Kidney (tissue), 14 donors: ENCODE measurements around the gene TOP3A. TPM values are rescaled to one million over a fixed set of nuclear protein-coding genes. Genes with fewer than 3 reads are reported as not detected.

Experiments
- DNase-seq, 5 donors: peaks; one replicate each; pipeline ENCODE4 v3.0.0-alpha.2; 2013 to 2020
- FAIRE-seq: peaks from 2 replicates; lab custom pipeline; 2012; peaks lifted over from hg19 to GRCh38; lab: Jason Lieb, UNC
- H3K27ac ChIP-seq, 2 donors: one replicate each; pipeline ENCODE4 v1.7.0; 2013; ENCODE audit warnings: low read depth in 2 of 2, low read length in 2 of 2, inconsistent platforms in 1 of 2
- H3K27me3 ChIP-seq: one replicate; pipeline ENCODE4 v1.7.1; 2013; ENCODE audit warnings: low read length, inconsistent platforms; ENCODE audit not compliant: control insufficient read depth, insufficient read depth
- H3K36me3 ChIP-seq, 3 donors: one replicate each; pipeline versions ENCODE4 v1.7.0 to v1.7.1; 2013; ENCODE audit warnings: low read length in 3 of 3, control low read depth in 1 of 3, inconsistent platforms in 1 of 3; ENCODE audit not compliant: insufficient read depth in 3 of 3, control insufficient read depth in 2 of 3
- H3K4me1 ChIP-seq, 3 donors: one replicate each; pipeline versions ENCODE4 v1.7.0 to v1.7.1; 2013; ENCODE audit warnings: low read length in 3 of 3, inconsistent platforms in 1 of 3, low read depth in 1 of 3; ENCODE audit not compliant: control insufficient read depth in 2 of 3, insufficient read depth in 2 of 3
- H3K4me3 ChIP-seq, 3 donors: one replicate each; pipeline versions ENCODE4 v1.7.0 to v1.8.1; 2013; ENCODE audit warnings: low read length in 3 of 3, control low read depth in 1 of 3, inconsistent platforms in 1 of 3
- H3K9ac ChIP-seq, 3 donors: one replicate each; pipeline versions ENCODE4 v1.7.0 to v1.7.1; 2013; ENCODE audit warnings: low read length in 3 of 3, control low read depth in 1 of 3, inconsistent platforms in 1 of 3
- H3K9me3 ChIP-seq, 3 donors: one replicate each; pipeline versions ENCODE4 v1.7.0 to v1.7.1; 2013; ENCODE audit warnings: low read length in 3 of 3, control low read depth in 1 of 3, inconsistent platforms in 1 of 3; ENCODE audit not compliant: control insufficient read depth in 2 of 3, insufficient read depth in 1 of 3
- intact Hi-C: fragments of 100-400 bp; cut with DNase I; formaldehyde crosslinking; loops from one replicate; pipeline ENCODE4 v1.11.1; 2022
- polyA plus RNA-seq: library from polyadenylated mRNA; stranded (reverse); fragments of 350-450 nt; fragmentation: Illumina TruSeq; extraction: RNeasy Lipid Tissue Mini Kit (QIAGEN cat#74804); gene quantifications from one replicate; pipeline ENCODE4 v1.2.3, GENCODE V29; 2014; ENCODE audit warnings: low read depth, low replicate concordance; ENCODE audit not compliant: insufficient read depth
- total RNA-seq: library from RNA; stranded (reverse); fragmentation: NEBNext Ultra II Directional; extraction: Animal tissue kit (Norgen Biotek cat#: 25700); gene quantifications from one replicate; pipeline ENCODE4 v1.2.1, GENCODE V29; 2021
- TF ChIP-seq, protein P1 (sequence below): IDR thresholded peaks from 3 replicates; pipeline ENCODE4 v1.5.1; 2012; ENCODE audit warnings: mild to moderate bottlenecking, moderate library complexity, borderline replicate concordance; ENCODE audit not compliant: insufficient read depth; ENCODE audit errors: extremely low read depth
- donor health status: control.
- donor health status: control.
- donor health status: control.
- donor health status: control.
- donor health status: control.
- donor health status: DM: yes; HTN: yes; CAD: no.
- donor health status: Normal renal cell carcinoma (clear cell type).

TOP3A gene
- total and polyA plus RNA-seq, 2 donors from 2014 or later, result 7.9 to 30.3 TPM

DNA sequence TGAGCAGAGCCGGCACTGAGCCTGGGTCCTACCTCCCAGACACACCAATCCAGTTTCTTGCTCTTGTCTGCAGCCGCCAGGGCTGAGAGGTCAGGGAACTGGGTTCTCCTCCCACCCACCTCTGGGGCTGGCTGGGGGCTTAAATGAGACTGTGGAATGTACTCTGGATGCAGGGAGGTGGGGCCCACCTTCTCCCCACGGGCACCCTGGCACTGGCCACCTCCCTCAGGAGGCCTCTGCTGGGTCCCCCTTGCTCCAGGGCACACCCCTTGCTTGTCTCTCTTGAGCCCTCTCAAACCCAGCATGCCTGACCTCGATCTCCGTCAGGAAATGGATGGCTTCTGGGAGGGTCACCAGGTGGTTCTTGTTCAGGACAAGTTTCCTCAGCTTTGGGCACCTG is 62.6 kb downstream of the TOP3A start:
- DNase-seq (no peak), FAIRE-seq (no peak)
- TF ChIP-seq, protein P1, sequence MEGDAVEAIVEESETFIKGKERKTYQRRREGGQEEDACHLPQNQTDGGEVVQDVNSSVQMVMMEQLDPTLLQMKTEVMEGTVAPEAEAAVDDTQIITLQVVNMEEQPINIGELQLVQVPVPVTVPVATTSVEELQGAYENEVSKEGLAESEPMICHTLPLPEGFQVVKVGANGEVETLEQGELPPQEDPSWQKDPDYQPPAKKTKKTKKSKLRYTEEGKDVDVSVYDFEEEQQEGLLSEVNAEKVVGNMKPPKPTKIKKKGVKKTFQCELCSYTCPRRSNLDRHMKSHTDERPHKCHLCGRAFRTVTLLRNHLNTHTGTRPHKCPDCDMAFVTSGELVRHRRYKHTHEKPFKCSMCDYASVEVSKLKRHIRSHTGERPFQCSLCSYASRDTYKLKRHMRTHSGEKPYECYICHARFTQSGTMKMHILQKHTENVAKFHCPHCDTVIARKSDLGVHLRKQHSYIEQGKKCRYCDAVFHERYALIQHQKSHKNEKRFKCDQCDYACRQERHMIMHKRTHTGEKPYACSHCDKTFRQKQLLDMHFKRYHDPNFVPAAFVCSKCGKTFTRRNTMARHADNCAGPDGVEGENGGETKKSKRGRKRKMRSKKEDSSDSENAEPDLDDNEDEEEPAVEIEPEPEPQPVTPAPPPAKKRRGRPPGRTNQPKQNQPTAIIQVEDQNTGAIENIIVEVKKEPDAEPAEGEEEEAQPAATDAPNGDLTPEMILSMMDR, result no peak
- Histone ChIP-seq H3K27ac (no peak overlapping the region), H3K36me3 (peaks cover 3 to 66% (median 22%) of the 10 kb centered on the region in 3 donors), H3K9ac (no peak overlapping the region), H3K9me3 (no peaks in the 10 kb centered on the region), H3K4me1 (peaks cover 0 to 19% (median 8%) of the 10 kb centered on the region in 3 donors), H3K27me3 (no peaks in the 10 kb centered on the region), H3K4me3 (no peak overlapping the region)
- intact Hi-C loops, result no loop called here

DNA sequence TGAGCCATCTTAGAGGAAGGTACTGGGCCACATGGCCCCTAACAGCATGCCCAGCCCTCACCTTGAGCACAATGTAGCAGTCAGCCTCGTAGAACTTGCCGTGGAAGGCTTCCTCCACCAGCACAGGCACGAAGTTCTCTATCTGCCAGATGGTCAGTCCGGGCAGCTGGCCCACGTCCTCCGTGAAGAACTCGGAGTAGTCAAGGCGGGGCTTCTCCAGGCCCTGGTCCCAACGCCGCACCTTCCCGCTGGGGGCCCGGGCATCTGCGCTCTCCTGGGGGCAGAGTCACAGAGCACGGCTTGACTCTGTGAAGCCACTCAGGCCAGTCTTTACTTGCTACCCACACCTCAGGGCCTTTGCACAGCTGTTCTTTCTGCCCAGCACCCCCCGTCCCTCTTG is 63.6 kb downstream of the TOP3A start:
- no peak overlapping the region for H3K9ac ChIP-seq
- H3K4me3 ChIP-seq, result no peak overlapping the region
- H3K4me1 ChIP-seq, result peaks cover 0 to 14% (median under 1%) of the 10 kb centered on the region in 3 donors
- TF ChIP-seq, protein P1, result no peak
- H3K36me3 ChIP-seq, result peaks cover 3 to 72% (median 24%) of the 10 kb centered on the region in 3 donors
- no peak overlapping the region for H3K27ac ChIP-seq
- FAIRE-seq, result no peak
- intact Hi-C loops, result no loop called here
- H3K9me3 ChIP-seq, result no peaks in the 10 kb centered on the region
- H3K27me3 ChIP-seq, result no peaks in the 10 kb centered on the region
- no peak for DNase-seq

- H3K9me3 ChIP-seq, result no peaks in the 10 kb centered on the region
- intact Hi-C loops, result no loop called here
- H3K36me3 ChIP-seq, result peaks cover 3 to 77% (median 20%) of the 10 kb centered on the region in 3 donors
- FAIRE-seq (no peak), DNase-seq (no peak)
- TF ChIP-seq, protein P1, result no peak
- no peak overlapping the region for H3K27ac ChIP-seq
- peaks cover 0 to 11% (median 0%) of the 10 kb centered on the region in 3 donors for H3K4me1 ChIP-seq
- no peaks in the 10 kb centered on the region for H3K27me3 ChIP-seq
- no peak overlapping the region for H3K4me3 ChIP-seq
- no peak overlapping the region for H3K9ac ChIP-seq
Measured at GRCh38 chr17:18250708-18251107, 64.1 kb downstream of the TOP3A start.

DNA sequence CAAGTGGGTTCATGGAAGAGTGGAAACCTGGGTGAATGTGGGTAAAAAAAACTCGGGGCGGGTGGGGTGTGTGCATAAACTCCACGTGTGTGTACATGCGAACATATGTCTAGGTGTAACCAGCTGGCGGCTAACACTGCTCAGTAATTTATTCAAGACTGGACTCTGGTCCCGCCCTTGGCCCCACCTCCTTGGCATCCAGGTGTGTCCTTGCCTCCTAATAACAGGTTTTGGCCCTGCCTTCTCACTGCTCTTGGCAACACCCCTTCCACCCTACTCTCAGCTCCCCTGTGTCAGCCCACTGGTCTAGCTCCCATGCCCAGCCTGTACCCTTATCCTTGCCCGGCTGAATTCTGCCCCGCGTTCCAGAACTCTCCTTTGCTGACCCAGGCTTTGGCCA is 64.5 kb downstream of the TOP3A start:
- intact Hi-C loops, result no loop called here
- Histone ChIP-seq H3K9me3 (no peaks in the 10 kb centered on the region), H3K27me3 (no peaks in the 10 kb centered on the region), H3K4me1 (peaks cover 0 to 10% (median 0%) of the 10 kb centered on the region in 3 donors), H3K9ac (no peak overlapping the region), H3K27ac (no peak overlapping the region), H3K36me3 (peaks cover 3 to 81% (median 21%) of the 10 kb centered on the region in 3 donors), H3K4me3 (no peak overlapping the region)
- TF ChIP-seq, protein P1, result no peak
- FAIRE-seq (no peak), DNase-seq (peak in 2 of 5 donors; percentile 21 to 73)
